Tibial nerve (tissue), 4 donors: ENCODE data around the gene PCDHB12.
"Not testable (repeated sequence)": the region's sequence is repeated elsewhere in the genome, so short reads cannot be mapped to it uniquely, and the experiment has no call there.

Experiments
- CTCF ChIP-seq, 5 experiments: fragments of 200-600 bp in 3 of 5; fragments of 450-650 bp in 2 of 5; sonication (generic) in 3 of 5; IDR thresholded peaks; one replicate each; pipeline ENCODE4 v1.5.1; 2016 to 2019; ENCODE audit warnings: antibody characterized with exemption in 5 of 5, mild to moderate bottlenecking in 3 of 5, moderate library complexity in 2 of 5
- EP300 ChIP-seq, 2 donors: sonication (generic); formaldehyde crosslinking; IDR thresholded peaks; one replicate each; pipeline ENCODE4 v1.6.1; 2017; ENCODE audit warnings: antibody characterized with exemption in 2 of 2, mild to moderate bottlenecking in 1 of 2
- POLR2A ChIP-seq, 2 donors: fragments of 450-650 bp; IDR thresholded peaks; one replicate each; pipeline ENCODE4 v1.6.1; 2017; ENCODE audit warnings: antibody characterized with exemption in 2 of 2, mild to moderate bottlenecking in 2 of 2, moderate library complexity in 2 of 2

DNA sequence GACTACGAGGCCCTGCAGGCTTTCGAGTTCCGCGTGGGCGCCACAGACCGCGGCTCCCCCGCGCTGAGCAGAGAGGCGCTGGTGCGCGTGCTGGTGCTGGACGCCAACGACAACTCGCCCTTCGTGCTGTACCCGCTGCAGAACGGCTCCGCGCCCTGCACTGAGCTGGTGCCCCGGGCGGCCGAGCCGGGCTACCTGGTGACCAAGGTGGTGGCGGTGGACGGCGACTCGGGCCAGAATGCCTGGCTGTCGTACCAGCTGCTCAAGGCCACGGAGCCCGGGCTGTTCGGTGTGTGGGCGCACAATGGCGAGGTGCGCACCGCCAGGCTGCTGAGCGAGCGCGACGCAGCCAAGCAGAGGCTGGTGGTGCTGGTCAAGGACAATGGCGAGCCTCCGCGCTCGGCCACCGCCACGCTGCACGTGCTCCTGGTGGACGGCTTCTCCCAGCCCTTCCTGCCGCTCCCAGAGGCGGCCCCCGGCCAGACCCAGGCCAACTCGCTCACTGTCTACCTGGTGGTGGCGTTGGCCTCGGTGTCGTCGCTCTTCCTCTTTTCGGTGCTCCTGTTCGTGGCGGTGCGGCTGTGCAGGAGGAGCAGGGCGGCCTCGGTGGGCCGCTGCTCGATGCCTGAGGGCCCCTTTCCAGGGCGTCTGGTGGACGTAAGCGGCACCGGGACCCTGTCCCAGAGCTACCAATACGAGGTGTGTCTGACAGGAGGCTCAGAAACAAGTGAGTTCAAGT, 24.2 kb upstream of the PCDHB12 start:
- not testable (repeated sequence) for TF ChIP-seq CTCF, EP300, POLR2A (IDR thresholded peaks at IDR 0.05)
